Measurements from ENCODE around the gene RACK1. TPM values are rescaled to one million over a fixed set of nuclear protein-coding genes. Genes with fewer than 3 reads are reported as not detected.

RACK1 gene
- polyA plus RNA-seq, 1 donor (not counting 4 experiments of a cell fraction or from before 2014, with no cell fraction given) = 3,291 TPM

- Histone ChIP-seq H2AFZ (ENCODE audit: control insufficient read depth, low read length) (no peak overlapping the region), H3K9me1 (ENCODE audit: control insufficient read depth, extremely low read depth, insufficient read depth, low read length) (no peaks in the 10 kb centered on the region), H3K9ac (ENCODE audit: control insufficient read depth, extremely low read depth, insufficient read depth, low read length) (no peak overlapping the region), H3K9me3 (ENCODE audit: control insufficient read depth, low read depth, low read length) (no peaks in the 10 kb centered on the region), H3K27me3 (ENCODE audit: control insufficient read depth, extremely low read depth, insufficient read depth, low read length) (no peaks in the 10 kb centered on the region), H3K4me3 (ENCODE audit: control insufficient read depth in 2 of 3, extremely low read depth in 1 of 3, insufficient read depth in 2 of 3, low read depth in 1 of 3, low read length in 3 of 3) (no peak overlapping the region), H3K79me2 (ENCODE audit: control insufficient read depth, insufficient read depth, low read length) (peaks cover 3% of the 10 kb centered on the region), H3K4me2 (ENCODE audit: control insufficient read depth, extremely low read depth, insufficient read depth, low read depth, low read length) (no peak overlapping the region), H3K27ac (ENCODE audit: control insufficient read depth, insufficient read depth, low read length) (no peak overlapping the region), H3K4me1 (ENCODE audit: control insufficient read depth, extremely low read depth, insufficient read depth, low read length) (no peaks in the 10 kb centered on the region), H3K36me3 (ENCODE audit: control insufficient read depth in 2 of 2, extremely low read depth in 1 of 2, insufficient read depth in 2 of 2, low read length in 2 of 2) (peaks cover 41 to 42% of the 10 kb centered on the region in 2 experiments), H4K20me1 (ENCODE audit: control insufficient read depth, extremely low read depth, insufficient read depth, low read length) (peaks cover 26% of the 10 kb centered on the region)
- DNase-seq (ENCODE audit: low read depth, low spot score) (no peak), FAIRE-seq (no peak)
- dilution Hi-C loops (cut with MboI; ENCODE audit: extremely low pct_ligation_motif_present, low sequenced_read_pairs) = no loop called here
- no peak for TF ChIP-seq EZH2 (IDR thresholded peaks at IDR 0.05; ENCODE audit: low read length)
- TF ChIP-seq CTCF (optimal IDR thresholded peaks at IDR 0.05 in 1 of 3, IDR thresholded peaks at IDR 0.05 in 1 of 3, conservative IDR thresholded peaks at IDR 0.05 in 1 of 3; ENCODE audit: extremely low read depth in 1 of 3, insufficient read depth in 2 of 3, low read length in 3 of 3) = no peak
Measured at GRCh38 chr5:181232593-181232992, 11.1 kb downstream of the RACK1 start.

GRCh38 chr5:181231432-181231831 lies 12.3 kb downstream of the RACK1 start:
- Histone ChIP-seq H3K4me1 (ENCODE audit: control insufficient read depth, extremely low read depth, insufficient read depth, low read length) (no peaks in the 10 kb centered on the region), H3K9ac (ENCODE audit: control insufficient read depth, extremely low read depth, insufficient read depth, low read length) (no peak overlapping the region), H3K9me3 (ENCODE audit: control insufficient read depth, low read depth, low read length) (no peaks in the 10 kb centered on the region), H2AFZ (ENCODE audit: control insufficient read depth, low read length) (no peak overlapping the region), H3K27ac (ENCODE audit: control insufficient read depth, insufficient read depth, low read length) (no peak overlapping the region), H3K36me3 (ENCODE audit: control insufficient read depth in 2 of 2, extremely low read depth in 1 of 2, insufficient read depth in 2 of 2, low read length in 2 of 2) (peaks cover 31 to 32% of the 10 kb centered on the region in 2 experiments), H3K27me3 (ENCODE audit: control insufficient read depth, extremely low read depth, insufficient read depth, low read length) (no peaks in the 10 kb centered on the region), H4K20me1 (ENCODE audit: control insufficient read depth, extremely low read depth, insufficient read depth, low read length) (peaks cover 14% of the 10 kb centered on the region), H3K79me2 (ENCODE audit: control insufficient read depth, insufficient read depth, low read length) (no peaks in the 10 kb centered on the region), H3K4me3 (ENCODE audit: control insufficient read depth in 2 of 3, extremely low read depth in 1 of 3, insufficient read depth in 2 of 3, low read depth in 1 of 3, low read length in 3 of 3) (no peak overlapping the region), H3K4me2 (ENCODE audit: control insufficient read depth, extremely low read depth, insufficient read depth, low read depth, low read length) (no peak overlapping the region), H3K9me1 (ENCODE audit: control insufficient read depth, extremely low read depth, insufficient read depth, low read length) (no peaks in the 10 kb centered on the region)
- no peak for TF ChIP-seq CTCF (optimal IDR thresholded peaks at IDR 0.05 in 1 of 3, IDR thresholded peaks at IDR 0.05 in 1 of 3, conservative IDR thresholded peaks at IDR 0.05 in 1 of 3; ENCODE audit: extremely low read depth in 1 of 3, insufficient read depth in 2 of 3, low read length in 3 of 3)
- TF ChIP-seq EZH2 (IDR thresholded peaks at IDR 0.05; ENCODE audit: low read length) = no peak
- dilution Hi-C loops (cut with MboI; ENCODE audit: extremely low pct_ligation_motif_present, low sequenced_read_pairs) = no loop called here
- no peak for FAIRE-seq
- DNase-seq (ENCODE audit: low read depth, low spot score) = no peak
